KOPT-K1 (cell line): Measurements from ENCODE around the gene ADGRD2.

Source experiments
- H3K27ac ChIP-seq: fragments of 200-600 bp; sonication (generic); 2 replicates; pipeline ENCODE4 v1.5.1; 2016; ENCODE audit warnings: antibody characterized with exemption, mild to moderate bottlenecking, low read depth, low read length; ENCODE audit not compliant: poor library complexity, severe bottlenecking
- H3K36me3 ChIP-seq: fragments of 200-600 bp; sonication (generic); 2 replicates; pipeline ENCODE4 v1.5.1; 2017; ENCODE audit warnings: antibody characterized with exemption, mild to moderate bottlenecking, low read length, moderate library complexity; ENCODE audit not compliant: insufficient read depth
- H3K9me3 ChIP-seq: fragments of 200-600 bp; sonication (generic); 2 replicates; pipeline ENCODE4 v1.5.1; 2017; ENCODE audit warnings: antibody characterized with exemption, low read length, mild to moderate bottlenecking; ENCODE audit not compliant: insufficient read depth, poor library complexity, severe bottlenecking

ADGRD2 gene

GRCh38 chr9:124448019-124448418, 2.2 kb upstream of the ADGRD2 start:
- H3K27ac ChIP-seq: no peak overlapping the region
- no peaks in the 10 kb centered on the region for H3K36me3 ChIP-seq
- H3K9me3 ChIP-seq: no peaks in the 10 kb centered on the region

- Histone ChIP-seq H3K9me3 (no peaks in the 10 kb centered on the region), H3K36me3 (no peaks in the 10 kb centered on the region), H3K27ac (no peak overlapping the region)
Measured at GRCh38 chr9:124449381-124450151, 685 bp upstream of the ADGRD2 start.

GRCh38 chr9:124450931-124451661, 845 bp downstream of the ADGRD2 start:
- H3K9me3 ChIP-seq: no peaks in the 10 kb centered on the region
- no peak overlapping the region for H3K27ac ChIP-seq
- no peaks in the 10 kb centered on the region for H3K36me3 ChIP-seq

- H3K36me3 ChIP-seq: no peaks in the 10 kb centered on the region
- no peaks in the 10 kb centered on the region for H3K9me3 ChIP-seq
- no peak overlapping the region for H3K27ac ChIP-seq
Measured at GRCh38 chr9:124452326-124452725, 2.1 kb downstream of the ADGRD2 start.

GRCh38 chr9:124452841-124453585, 2.8 kb downstream of the ADGRD2 start:
- no peaks in the 10 kb centered on the region for H3K9me3 ChIP-seq

GRCh38 chr9:124453586-124454191, 3.4 kb downstream of the ADGRD2 start:
- no peaks in the 10 kb centered on the region for H3K36me3 ChIP-seq
- no peaks in the 10 kb centered on the region for H3K9me3 ChIP-seq
- no peak overlapping the region for H3K27ac ChIP-seq

More at GRCh38 chr9:124452841-124453585, 2.8 kb downstream of the ADGRD2 start:
- H3K27ac ChIP-seq: no peak overlapping the region
- no peaks in the 10 kb centered on the region for H3K36me3 ChIP-seq

GRCh38 chr9:124454296-124454695, 4.0 kb downstream of the ADGRD2 start:
- Histone ChIP-seq H3K9me3 (no peaks in the 10 kb centered on the region), H3K27ac (no peak overlapping the region), H3K36me3 (no peaks in the 10 kb centered on the region)

- no peaks in the 10 kb centered on the region for H3K36me3 ChIP-seq
- no peaks in the 10 kb centered on the region for H3K9me3 ChIP-seq
- no peak overlapping the region for H3K27ac ChIP-seq
Measured at GRCh38 chr9:124454791-124455443, 4.7 kb downstream of the ADGRD2 start.

- Histone ChIP-seq H3K36me3 (no peaks in the 10 kb centered on the region), H3K27ac (no peak overlapping the region), H3K9me3 (no peaks in the 10 kb centered on the region)
Measured at GRCh38 chr9:124455820-124456219, 5.6 kb downstream of the ADGRD2 start.

- no peak overlapping the region for H3K27ac ChIP-seq
- H3K36me3 ChIP-seq: no peaks in the 10 kb centered on the region
- no peaks in the 10 kb centered on the region for H3K9me3 ChIP-seq
Measured at GRCh38 chr9:124456341-124457078, 6.3 kb downstream of the ADGRD2 start.

GRCh38 chr9:124457079-124457886, 7.0 kb downstream of the ADGRD2 start:
- Histone ChIP-seq H3K36me3 (no peaks in the 10 kb centered on the region), H3K9me3 (no peaks in the 10 kb centered on the region), H3K27ac (no peak overlapping the region)

GRCh38 chr9:124457887-124458431, 7.7 kb downstream of the ADGRD2 start:
- H3K27ac ChIP-seq: no peak overlapping the region
- peaks cover 3% of the 10 kb centered on the region for H3K9me3 ChIP-seq
- H3K36me3 ChIP-seq: no peaks in the 10 kb centered on the region

GRCh38 chr9:124458441-124458840, 8.2 kb downstream of the ADGRD2 start:
- Histone ChIP-seq H3K36me3 (no peaks in the 10 kb centered on the region), H3K27ac (no peak overlapping the region), H3K9me3 (peaks cover 8% of the 10 kb centered on the region)
